GM12865 (cell line): ENCODE results near the gene PDE7B.

Source experiments
- DNase-seq: peaks from one replicate; pipeline ENCODE4 v3.0.0; 2010; ENCODE audit warnings: low read depth
- H3K4me3 ChIP-seq: 2 replicates; pipeline ENCODE4 v1.5.1; 2011; ENCODE audit warnings: mild to moderate bottlenecking, low read depth, low read length, control low read depth
- CTCF ChIP-seq: IDR thresholded peaks from 2 replicates; pipeline ENCODE4 v1.5.1; 2011; ENCODE audit warnings: low read length, control low read depth, low read depth, inconsistent platforms; ENCODE audit not compliant: insufficient read depth; ENCODE audit errors: missing control alignments

The PDE7B gene

GRCh38 chr6:136153707-136154375 lies 302.3 kb downstream of the PDE7B start:
- TF ChIP-seq CTCF, result no peak
- no peak overlapping the region for H3K4me3 ChIP-seq
- no peak for DNase-seq

GRCh38 chr6:136155191-136155590 lies 303.7 kb downstream of the PDE7B start:
- no peak for TF ChIP-seq CTCF

GRCh38 chr6:136157743-136158142 lies 306.2 kb downstream of the PDE7B start:
- no peak overlapping the region for H3K4me3 ChIP-seq
- no peak for DNase-seq
- no peak for TF ChIP-seq CTCF

More at GRCh38 chr6:136155191-136155590, 303.7 kb downstream of the PDE7B start:
- no peak overlapping the region for H3K4me3 ChIP-seq
- no peak for DNase-seq

- H3K4me3 ChIP-seq, result no peak overlapping the region
- no peak for TF ChIP-seq CTCF
- no peak for DNase-seq
Observed at GRCh38 chr6:136158387-136158821, 306.9 kb downstream of the PDE7B start.

- no peak for TF ChIP-seq CTCF
Observed at GRCh38 chr6:136158971-136159370, 307.5 kb downstream of the PDE7B start.

GRCh38 chr6:136160250-136160649 lies 308.7 kb downstream of the PDE7B start:
- DNase-seq, result no peak
- H3K4me3 ChIP-seq, result no peak overlapping the region
- no peak for TF ChIP-seq CTCF

More at GRCh38 chr6:136158971-136159370, 307.5 kb downstream of the PDE7B start:
- no peak for DNase-seq
- no peak overlapping the region for H3K4me3 ChIP-seq

GRCh38 chr6:136161950-136162349 lies 310.4 kb downstream of the PDE7B start:
- DNase-seq, result no peak
- TF ChIP-seq CTCF, result no peak
- H3K4me3 ChIP-seq, result no peak overlapping the region
